Measurements from ENCODE around the gene CYB561A3.

CYB561A3 gene

GRCh38 chr11:61329871-61330270 lies 31.8 kb downstream of the CYB561A3 start:
- in situ Hi-C loops (cut with HindIII; ENCODE audit: low sequenced_read_pairs): loop anchor here (5.0 kb wide), 1 partner anchor 32 kb away; the partner anchor contains the start of genes CYB561A3 and TMEM138
- DNase-seq (ENCODE audit: low read depth): no peak
- H3K4me3 ChIP-seq (ENCODE audit: low read depth, low read length): no peak overlapping the region
- TF ChIP-seq CTCF (IDR thresholded peaks at IDR 0.05; ENCODE audit: low read depth, low read length, missing control alignments): no peak

GRCh38 chr11:61328351-61328750 lies 33.3 kb downstream of the CYB561A3 start:
- no peak overlapping the region for H3K4me3 ChIP-seq (ENCODE audit: low read depth, low read length)
- no peak for TF ChIP-seq CTCF (IDR thresholded peaks at IDR 0.05; ENCODE audit: low read depth, low read length, missing control alignments)
- in situ Hi-C loops (cut with HindIII; ENCODE audit: low sequenced_read_pairs): loop anchor here (5.0 kb wide), 1 partner anchor 34 kb away; the partner anchor contains the start of genes CYB561A3 and TMEM138
- no peak for DNase-seq (ENCODE audit: low read depth)

GRCh38 chr11:61327669-61328071 lies 34.0 kb downstream of the CYB561A3 start:
- no peak for TF ChIP-seq CTCF (IDR thresholded peaks at IDR 0.05; ENCODE audit: low read depth, low read length, missing control alignments)
- no peak overlapping the region for H3K4me3 ChIP-seq (ENCODE audit: low read depth, low read length)
- in situ Hi-C loops (cut with HindIII; ENCODE audit: low sequenced_read_pairs): loop anchor here (5.0 kb wide), 1 partner anchor 35 kb away; the partner anchor contains the start of genes CYB561A3 and TMEM138
- DNase-seq (ENCODE audit: low read depth): no peak

GRCh38 chr11:61325649-61326414 lies 35.9 kb downstream of the CYB561A3 start:
- TF ChIP-seq CTCF (IDR thresholded peaks at IDR 0.05; ENCODE audit: low read depth, low read length, missing control alignments): no peak
- DNase-seq (ENCODE audit: low read depth): no peak
- no peak overlapping the region for H3K4me3 ChIP-seq (ENCODE audit: low read depth, low read length)
- in situ Hi-C loops (cut with HindIII; ENCODE audit: low sequenced_read_pairs): loop anchor here (5.0 kb wide), 1 partner anchor 36 kb away; the partner anchor contains the start of genes CYB561A3 and TMEM138

- in situ Hi-C loops (cut with HindIII; ENCODE audit: low sequenced_read_pairs): no loop called here
- H3K4me3 ChIP-seq (ENCODE audit: low read depth, low read length): no peak overlapping the region
- DNase-seq (ENCODE audit: low read depth): no peak
- no peak for TF ChIP-seq CTCF (IDR thresholded peaks at IDR 0.05; ENCODE audit: low read depth, low read length, missing control alignments)
These were observed 46.4 kb downstream of the CYB561A3 start for GRCh38 chr11:61315260-61315659.

- no peak for DNase-seq (ENCODE audit: low read depth)
- in situ Hi-C loops (cut with HindIII; ENCODE audit: low sequenced_read_pairs): no loop called here
These were observed 50.9 kb downstream of the CYB561A3 start for GRCh38 chr11:61310749-61311148.

More at GRCh38 chr11:61310749-61311148, 50.9 kb downstream of the CYB561A3 start:
- TF ChIP-seq CTCF (IDR thresholded peaks at IDR 0.05; ENCODE audit: low read depth, low read length, missing control alignments): no peak
- no peak overlapping the region for H3K4me3 ChIP-seq (ENCODE audit: low read depth, low read length)
